WTC11 (cell line): Measurements from ENCODE around the gene THAP2. TPM values are rescaled to one million over a fixed set of nuclear protein-coding genes. Genes with fewer than 3 reads are reported as not detected.

Source experiments
- ATAC-seq: fragments of 200-7000 bp; cut with Tn5 transposase; 2 replicates; pipeline ENCODE4 v1.10.0; 2021; ENCODE audit warnings: mild to moderate bottlenecking, moderate library complexity
- Bru-seq: library from RNA; stranded (reverse); fragments of 400-500 nt; gene quantifications from one replicate; lab custom pipeline; 2021; lab: Mats Ljungman, UMichigan
- CTCF ChIA-PET: fragments of 300-600 bp; sonication (Branson Sonifier 250); formaldehyde crosslinking; loops from one replicate; lab custom pipeline; 2021; ENCODE audit warnings: antibody characterized with exemption; lab: Charles Lee
- POLR2A ChIA-PET: fragments of 350-600 bp; sonication (Branson Sonifier 250); formaldehyde crosslinking; loops from one replicate; lab custom pipeline; 2021; ENCODE audit warnings: antibody characterized with exemption; lab: Charles Lee
- DNase-seq: peaks from one replicate; pipeline ENCODE4 v3.0.0; 2021; ENCODE audit warnings: low spot score
- H3K27ac Mint-ChIP-seq: 2 replicates; pipeline ENCODE4 v1.8.0; 2021; ENCODE audit warnings: mixed read lengths
- H3K27me3 Mint-ChIP-seq: 2 replicates; pipeline ENCODE4 v1.8.0; 2021; ENCODE audit warnings: low read depth, mild to moderate bottlenecking, moderate library complexity, mixed read lengths
- H3K36me3 Mint-ChIP-seq: 2 replicates; pipeline ENCODE4 v1.8.0; 2021; ENCODE audit warnings: mixed read lengths
- H3K4me1 Mint-ChIP-seq: 2 replicates; pipeline ENCODE4 v1.8.0; 2022; ENCODE audit warnings: mixed read lengths
- H3K4me3 Mint-ChIP-seq: 2 replicates; pipeline ENCODE4 v1.8.0; 2021; ENCODE audit warnings: mild to moderate bottlenecking, moderate library complexity, mixed read lengths
- H3K9me3 Mint-ChIP-seq: 2 replicates; pipeline ENCODE4 v1.8.0; 2021; ENCODE audit warnings: mixed read lengths
- AFF4 ChIP-seq: sonication (generic); formaldehyde crosslinking; IDR thresholded peaks from 2 replicates; pipeline ENCODE4 v1.8.1; 2023; ENCODE audit warnings: mild to moderate bottlenecking, missing genetic modification reagents, borderline replicate concordance
- ATF6 ChIP-seq: sonication (generic); formaldehyde crosslinking; IDR thresholded peaks from 2 replicates; pipeline ENCODE4 v1.8.1; 2023; ENCODE audit warnings: mild to moderate bottlenecking, missing genetic modification reagents
- CREM ChIP-seq: sonication (generic); formaldehyde crosslinking; IDR thresholded peaks from 2 replicates; pipeline ENCODE4 v1.8.1; 2022; ENCODE audit warnings: mild to moderate bottlenecking, missing genetic modification reagents, moderate library complexity
- CTCF ChIP-seq: fragments of 200-600 bp; IDR thresholded peaks from 2 replicates; pipeline ENCODE4 v1.8.0; 2022; ENCODE audit warnings: antibody characterized with exemption
- E2F1 ChIP-seq: sonication (generic); formaldehyde crosslinking; IDR thresholded peaks from 2 replicates; pipeline ENCODE4 v1.8.0; 2022; ENCODE audit warnings: mild to moderate bottlenecking, missing genetic modification reagents
- EMX1 ChIP-seq: fragments of 250-450 bp; sonication (Bioruptor Pico); IDR thresholded peaks from 2 replicates; pipeline ENCODE4 v1.8.0; 2021; ENCODE audit warnings: mild to moderate bottlenecking
- ESRRA ChIP-seq: sonication (generic); formaldehyde crosslinking; IDR thresholded peaks from 2 replicates; pipeline ENCODE4 v1.8.1; 2022; ENCODE audit warnings: mild to moderate bottlenecking, missing genetic modification reagents, borderline replicate concordance
- ETV6 ChIP-seq: sonication (generic); formaldehyde crosslinking; IDR thresholded peaks from 2 replicates; pipeline ENCODE4 v1.8.1; 2022; ENCODE audit warnings: mild to moderate bottlenecking, missing genetic modification reagents
- FOXK1 ChIP-seq: sonication (generic); formaldehyde crosslinking; IDR thresholded peaks from 2 replicates; pipeline ENCODE4 v1.8.0; 2022; ENCODE audit warnings: mild to moderate bottlenecking, moderate library complexity, missing genetic modification reagents
- FOXP4 ChIP-seq: sonication (generic); formaldehyde crosslinking; IDR thresholded peaks from 2 replicates; pipeline ENCODE4 v1.8.0; 2022; ENCODE audit warnings: mild to moderate bottlenecking, missing genetic modification reagents
- GABPB1 ChIP-seq: sonication (generic); formaldehyde crosslinking; IDR thresholded peaks from 2 replicates; pipeline ENCODE4 v1.8.1; 2023; ENCODE audit warnings: mild to moderate bottlenecking, missing genetic modification reagents
- JAZF1 ChIP-seq: fragments of 250-450 bp; sonication (Bioruptor Pico); IDR thresholded peaks from 2 replicates; pipeline ENCODE4 v1.9.0; 2021; ENCODE audit warnings: moderate library complexity, mild to moderate bottlenecking, inconsistent platforms
- KAT7 ChIP-seq: sonication (generic); formaldehyde crosslinking; IDR thresholded peaks from 2 replicates; pipeline ENCODE4 v1.8.1; 2023; ENCODE audit warnings: missing genetic modification reagents, mild to moderate bottlenecking, borderline replicate concordance
- MXD4 ChIP-seq: fragments of 250-450 bp; sonication (Bioruptor Pico); IDR thresholded peaks from 2 replicates; pipeline ENCODE4 v1.8.0; 2021; ENCODE audit warnings: mild to moderate bottlenecking, moderate library complexity, borderline replicate concordance
- NFE2L1 ChIP-seq: sonication (generic); formaldehyde crosslinking; IDR thresholded peaks from 2 replicates; pipeline ENCODE4 v1.8.1; 2023; ENCODE audit warnings: missing genetic modification reagents
- NR3C1 ChIP-seq: sonication (generic); formaldehyde crosslinking; conservative IDR thresholded peaks from 2 replicates; pipeline ENCODE4 v1.8.1; 2023; ENCODE audit warnings: low read depth, mild to moderate bottlenecking, missing genetic modification reagents
- SMAD3 ChIP-seq: sonication (generic); formaldehyde crosslinking; IDR thresholded peaks from 2 replicates; pipeline ENCODE4 v1.8.0; 2022; ENCODE audit warnings: missing genetic modification reagents, mild to moderate bottlenecking, borderline replicate concordance
- SP1 ChIP-seq: sonication (generic); formaldehyde crosslinking; conservative IDR thresholded peaks from 2 replicates; pipeline ENCODE4 v1.8.1; 2022; ENCODE audit warnings: missing genetic modification reagents
- TP53 ChIP-seq: sonication (generic); formaldehyde crosslinking; IDR thresholded peaks from 2 replicates; pipeline ENCODE4 v1.8.1; 2023; ENCODE audit warnings: mild to moderate bottlenecking, missing genetic modification reagents
- ZNF138 ChIP-seq: sonication (generic); formaldehyde crosslinking; conservative IDR thresholded peaks from 2 replicates; pipeline ENCODE4 v1.8.1; 2022; ENCODE audit warnings: mild to moderate bottlenecking, moderate library complexity, missing genetic modification reagents
- ZNF263 ChIP-seq: sonication (generic); formaldehyde crosslinking; IDR thresholded peaks from 2 replicates; pipeline ENCODE4 v1.8.1; 2022; ENCODE audit warnings: low read depth, mild to moderate bottlenecking, moderate library complexity, missing genetic modification reagents
- ZNF396 ChIP-seq: fragments of 250-450 bp; sonication (Bioruptor Pico); IDR thresholded peaks from 2 replicates; pipeline ENCODE4 v1.8.0; 2021; ENCODE audit warnings: mild to moderate bottlenecking, moderate library complexity, borderline replicate concordance
- ZNF671 ChIP-seq: fragments of 250-450 bp; sonication (Bioruptor Pico); IDR thresholded peaks from 2 replicates; pipeline ENCODE4 v1.8.0; 2021; ENCODE audit warnings: mild to moderate bottlenecking
- long read RNA-seq, 3 experiments: library from RNA in 1 of 3; library from capped mRNA in 1 of 3; library from polyadenylated mRNA in 1 of 3; unstranded in 2 of 3; stranded (forward) in 1 of 3; transcript quantifications; one replicate each; pipeline ENCODE4 v2.0.0, GENCODE V29; 2021
- total RNA-seq: library from RNA; stranded (reverse); gene quantifications from 3 replicates; pipeline ENCODE4 v1.2.3, GENCODE V29; 2021

THAP2 gene
- total RNA-seq (6.4 to 9.0 TPM (median 8.3 TPM) in 3 replicates), Bru-seq, nascent RNA (percentile 90 among the genes with signal in this experiment)
- long read RNA-seq, experiment 1, full-length matches to known transcripts, result 25 of 28 reads
- long read RNA-seq, experiment 1, partial matches to known transcripts, result 1 of 28 reads
- long read RNA-seq, experiment 1, other reads (novel, unspliced or antisense), result 2 of 28 reads
- long read RNA-seq, experiment 2, full-length matches to known transcripts, result 9 of 9 reads
- long read RNA-seq, experiment 2, partial matches to known transcripts, result 0 of 9 reads
- long read RNA-seq, experiment 2, other reads (novel, unspliced or antisense), result 0 of 9 reads
- long read RNA-seq, experiment 3, full-length matches to known transcripts, result 12 of 12 reads
- long read RNA-seq, experiment 3, partial matches to known transcripts, result 0 of 12 reads
- long read RNA-seq, experiment 3, other reads (novel, unspliced or antisense), result 0 of 12 reads

- peak within 1 kb of the TSS; percentile 91 for H3K4me3 Mint-ChIP-seq
- peak; percentile 91 for DNase-seq
- no peaks in the 10 kb centered on the region for H3K9me3 Mint-ChIP-seq
- peak within 1 kb of the TSS; percentile 100 for H3K27ac Mint-ChIP-seq
- H3K27me3 Mint-ChIP-seq, result no peaks in the 10 kb centered on the region
- CTCF ChIA-PET, result interaction anchor here (0.8 to 2.7 kb wide), 9 partner anchors 22 to 91 kb away, joined by 3 to 30 read pairs (median 4); partner anchors contain the start of genes RAB21 and TMEM19
- H3K36me3 Mint-ChIP-seq, result peaks cover 19% of the 10 kb centered on the region
- peaks cover 16% of the 10 kb centered on the region for H3K4me1 Mint-ChIP-seq
- peak; percentile 94 for ATAC-seq
- POLR2A ChIA-PET, result interaction anchor here (0.7 to 3.0 kb wide), 15 partner anchors 9 to 225 kb away, joined by 3 to 45 read pairs (median 4); partner anchors contain the start of genes RAB21 and TMEM19
- 0 out of 2 replicates have a peak, but pooled peaks have one; percentile 39 for TF ChIP-seq FOXP4 (CRISPR knock-in tag)
- no peak for TF ChIP-seq CTCF
- peak; percentile 74 for TF ChIP-seq GABPB1 (CRISPR knock-in tag)
- no peak for TF ChIP-seq ESRRA (CRISPR knock-in tag)
- no peak for TF ChIP-seq ZNF671 (CRISPR knock-in tag)
- TF ChIP-seq CREM, result peak; percentile 93
- no peak for TF ChIP-seq ZNF138 (CRISPR knock-in tag)
- no peak for TF ChIP-seq ZNF396 (CRISPR knock-in tag)
- TF ChIP-seq TP53, result peak; percentile 27; the same call in 1 of the 2 replicates
- no peak for TF ChIP-seq EMX1 (CRISPR knock-in tag)
- TF ChIP-seq E2F1 (CRISPR knock-in tag), result no peak
- TF ChIP-seq ZNF263 (CRISPR knock-in tag), result no peak
- TF ChIP-seq NFE2L1 (CRISPR knock-in tag), result no peak
- no peak; the same call in 1 of the 2 replicates for TF ChIP-seq AFF4 (CRISPR knock-in tag)
- peak; percentile 60; the same call in 1 of the 2 replicates for TF ChIP-seq SMAD3
- TF ChIP-seq MXD4, result no peak
- peak; percentile 76 for TF ChIP-seq FOXK1 (CRISPR knock-in tag)
- no peak for TF ChIP-seq ATF6
- TF ChIP-seq JAZF1 (CRISPR knock-in tag), result no peak
- TF ChIP-seq KAT7 (CRISPR knock-in tag), result peak; percentile 65; the same call in 1 of the 2 replicates
- TF ChIP-seq ETV6 (CRISPR knock-in tag), result peak; percentile 49; the same call in 1 of the 2 replicates
- no peak for TF ChIP-seq NR3C1 (CRISPR knock-in tag)
- peak; percentile 56; the same call in 1 of the 2 replicates for TF ChIP-seq SP1
Observed at GRCh38 chr12:71663561-71664410, at the start of gene THAP2, which contains the start of gene ZFC3H1. TSS of gene THAP2 (plus strand) at chr12:71664301. CDS start at chr12:71664510, 209 bp downstream. TSS of gene ZFC3H1 (minus strand) at chr12:71663848. CDS start at chr12:71663610, 238 bp downstream.
